GM19467 (cell line): Measurements from ENCODE around the gene DOCK9.

Source experiments
- ATAC-seq: cut with Tn5 transposase; IDR thresholded peaks from one replicate; pipeline ENCODE4 v1.9.1; 2021; ENCODE audit warnings: mild to moderate bottlenecking, moderate library complexity; ENCODE audit not compliant: unreplicated experiment

Gene DOCK9

DNA sequence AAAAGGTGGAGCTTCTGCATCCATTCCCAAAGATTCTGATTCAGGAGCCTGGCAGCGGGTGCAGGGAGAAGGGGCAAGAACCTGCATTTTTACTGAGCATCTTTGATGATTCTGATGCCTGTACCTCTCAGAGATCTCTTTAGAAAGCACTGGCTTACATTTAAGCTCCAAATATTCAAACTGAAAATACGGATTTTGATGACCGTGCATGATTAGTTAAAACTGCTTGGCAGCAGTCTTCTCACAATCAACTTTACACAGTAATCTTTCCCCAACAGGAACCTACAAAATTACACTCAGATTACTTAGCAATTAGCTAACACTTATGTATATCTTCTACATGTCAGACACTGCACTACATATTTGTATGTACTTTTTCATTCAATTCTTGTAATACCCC lies 108.9 kb downstream of the DOCK9 start:
- ATAC-seq = no peak

DNA sequence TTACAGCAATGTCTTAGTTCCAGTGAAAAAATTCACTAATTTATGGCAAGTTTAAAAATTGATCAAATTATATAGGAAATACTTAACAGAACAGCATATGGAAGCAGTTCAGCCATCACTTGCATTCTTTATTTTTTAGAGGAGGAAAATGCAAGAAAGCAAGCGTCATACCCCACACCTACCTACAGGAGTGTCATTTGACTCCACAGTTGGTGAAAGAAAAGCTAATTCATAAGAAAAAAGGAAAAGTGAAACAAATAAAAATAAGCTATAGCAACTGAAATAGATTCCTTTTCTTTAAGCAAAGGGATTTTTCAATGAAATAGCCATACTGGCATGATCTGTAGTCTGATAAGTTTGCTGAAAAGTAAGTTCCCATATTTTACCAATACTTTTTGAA lies 111.0 kb downstream of the DOCK9 start:
- ATAC-seq = no peak

DNA sequence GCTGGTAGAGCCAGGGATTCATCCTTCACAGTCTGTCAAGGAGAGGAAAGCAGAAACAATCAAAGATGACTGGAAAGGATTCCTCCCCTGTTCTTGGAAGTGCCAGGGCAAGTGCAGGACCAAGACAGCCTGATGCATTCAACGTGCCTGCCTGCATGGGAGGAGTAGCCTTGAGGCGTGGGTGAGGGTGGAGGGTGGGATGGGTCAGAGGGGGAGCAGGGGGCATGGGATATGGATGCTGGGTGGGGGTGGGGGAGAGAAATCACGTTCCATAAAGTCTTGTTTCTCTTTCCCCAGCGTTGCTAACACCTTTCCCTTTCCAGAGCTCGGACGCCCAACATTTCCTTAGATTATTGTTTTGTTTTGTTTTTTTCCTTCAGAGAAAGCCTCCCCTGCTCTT lies 117.4 kb downstream of the DOCK9 start:
- no peak for ATAC-seq

DNA sequence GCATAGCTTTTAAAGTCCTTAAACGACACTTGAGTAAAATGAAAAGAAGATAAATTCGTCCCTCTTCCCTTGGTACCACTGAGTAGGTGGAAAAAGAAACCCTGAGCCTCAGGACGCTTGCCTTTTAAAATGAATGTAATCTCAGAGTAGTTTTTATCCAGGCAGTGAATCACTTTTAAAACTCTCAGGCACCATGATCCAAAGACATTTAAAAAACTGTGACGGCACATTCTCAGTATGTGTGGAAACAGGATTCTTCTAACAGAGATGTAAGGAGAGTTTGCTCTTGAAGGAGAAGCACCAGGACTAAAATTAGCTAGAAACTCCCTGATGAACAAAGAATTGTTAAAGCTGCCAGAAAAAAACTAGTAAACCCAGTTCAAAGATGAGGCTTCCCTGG lies 119.7 kb downstream of the DOCK9 start:
- ATAC-seq = no peak

DNA sequence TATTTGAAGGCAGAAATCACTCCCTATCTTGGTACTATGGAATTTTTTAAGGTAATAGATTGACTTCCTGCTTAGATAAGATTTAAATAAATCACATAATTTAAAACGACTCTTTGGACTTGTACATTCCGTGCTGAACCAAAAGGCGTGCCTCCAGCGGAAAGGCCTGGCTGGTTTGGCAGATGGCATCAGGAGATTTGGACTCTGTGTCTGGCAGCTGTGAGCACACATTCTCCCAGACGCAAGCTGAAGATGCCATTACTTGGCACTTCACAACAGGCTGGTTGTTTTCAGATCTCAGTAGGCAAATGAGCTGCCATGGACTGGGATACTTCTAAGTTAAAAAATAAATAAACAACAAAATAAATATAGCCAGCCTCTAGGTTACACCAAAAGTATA lies 120.9 kb downstream of the DOCK9 start:
- ATAC-seq = no peak

DNA sequence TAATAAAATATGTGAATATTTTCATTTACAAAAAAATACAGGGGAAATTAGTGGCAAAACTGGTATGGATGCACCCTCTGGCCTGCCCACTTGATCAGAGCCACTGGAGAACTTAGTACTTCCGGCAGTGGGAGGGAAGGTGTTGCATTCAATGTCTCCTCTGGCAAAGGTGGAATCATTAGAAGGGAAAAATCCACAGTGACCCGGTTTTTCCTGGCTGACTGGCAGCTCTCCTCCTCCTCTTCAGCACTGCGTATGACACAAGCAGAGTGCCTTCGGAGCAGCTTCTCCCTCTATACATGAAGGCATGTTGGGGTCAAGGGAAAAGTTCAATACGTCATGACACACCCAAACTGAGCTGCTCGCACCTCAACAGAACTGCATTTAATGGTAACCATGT lies 123.4 kb downstream of the DOCK9 start:
- no peak for ATAC-seq

DNA sequence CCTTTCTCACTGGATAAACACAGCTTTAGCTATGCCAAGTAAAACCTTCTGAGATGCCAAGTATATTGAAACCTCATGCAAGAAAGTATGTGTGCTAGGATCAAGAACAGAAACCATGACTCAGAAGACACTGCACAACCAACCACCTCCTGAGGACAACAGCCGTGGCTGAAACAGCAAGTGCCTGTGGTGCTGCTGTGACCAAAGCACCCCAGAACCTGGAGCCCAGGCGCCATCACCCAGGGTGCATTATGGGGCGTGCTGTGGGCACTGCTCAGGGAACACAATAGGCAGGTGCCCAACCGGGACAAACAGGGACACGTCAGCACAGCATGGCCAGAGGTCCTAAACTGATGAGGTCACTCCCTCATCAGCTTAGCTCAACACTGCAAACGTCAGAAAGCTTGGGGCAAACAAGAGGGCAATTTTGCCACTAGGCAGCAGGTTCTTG lies 124.1 kb downstream of the DOCK9 start:
- peak; percentile 96 for ATAC-seq

DNA sequence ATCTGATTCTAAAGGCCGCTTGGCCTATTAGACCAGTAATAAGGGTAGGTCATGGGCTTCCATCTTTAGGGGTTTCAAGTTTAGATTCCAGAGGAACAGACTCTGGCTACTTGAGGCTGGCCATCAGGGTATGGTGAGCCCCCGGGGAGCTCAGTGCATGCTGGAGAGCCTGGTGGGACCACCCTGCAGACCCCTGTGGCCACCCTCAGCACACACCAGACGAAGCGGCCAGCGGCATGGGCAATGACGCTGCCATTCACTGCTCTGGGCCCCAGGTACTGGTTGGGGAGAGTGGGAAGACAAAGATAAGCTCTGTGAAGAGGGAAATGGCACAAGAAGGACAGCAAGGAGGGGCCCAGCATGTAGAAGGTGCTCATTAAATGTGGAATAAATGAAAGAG lies 126.6 kb downstream of the DOCK9 start:
- no peak for ATAC-seq

DNA sequence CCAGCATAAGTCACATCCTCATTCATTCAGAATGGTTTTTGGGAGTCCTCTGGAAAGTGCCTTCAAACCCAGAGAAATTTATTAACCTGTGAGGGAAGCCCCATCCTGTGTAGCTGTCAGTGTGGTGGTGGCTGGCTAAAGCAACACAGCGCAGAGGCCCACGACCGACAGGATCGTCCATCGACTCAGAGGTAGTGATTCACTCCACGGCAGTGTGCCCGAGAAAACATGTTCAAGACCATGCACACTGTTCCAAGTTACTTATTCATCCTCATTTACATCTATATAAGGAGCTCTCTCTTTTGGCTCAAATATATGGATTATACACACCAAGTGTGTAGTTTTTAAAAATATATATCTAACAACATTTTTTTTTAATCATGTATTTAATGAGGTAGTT lies 129.1 kb downstream of the DOCK9 start:
- no peak for ATAC-seq

DNA sequence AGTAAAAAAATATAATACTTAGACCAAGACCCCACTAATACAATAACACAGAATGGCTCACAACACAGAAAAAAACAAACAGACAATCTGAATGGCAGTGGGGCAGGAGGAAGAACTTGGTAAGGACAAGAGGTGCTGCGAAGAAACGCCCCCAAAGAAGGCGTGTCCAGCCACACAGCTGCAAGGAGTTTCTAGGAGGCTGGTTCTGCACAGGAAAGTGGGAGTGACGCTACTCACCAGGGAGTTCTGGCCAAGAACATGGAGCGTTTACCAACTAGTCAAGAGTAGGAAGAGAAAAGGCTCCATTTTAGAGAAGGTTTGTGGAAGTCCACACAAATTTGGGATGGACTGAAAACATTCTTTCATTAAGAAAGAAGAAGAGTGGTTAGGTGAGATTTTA lies 130.1 kb downstream of the DOCK9 start:
- ATAC-seq = no peak

DNA sequence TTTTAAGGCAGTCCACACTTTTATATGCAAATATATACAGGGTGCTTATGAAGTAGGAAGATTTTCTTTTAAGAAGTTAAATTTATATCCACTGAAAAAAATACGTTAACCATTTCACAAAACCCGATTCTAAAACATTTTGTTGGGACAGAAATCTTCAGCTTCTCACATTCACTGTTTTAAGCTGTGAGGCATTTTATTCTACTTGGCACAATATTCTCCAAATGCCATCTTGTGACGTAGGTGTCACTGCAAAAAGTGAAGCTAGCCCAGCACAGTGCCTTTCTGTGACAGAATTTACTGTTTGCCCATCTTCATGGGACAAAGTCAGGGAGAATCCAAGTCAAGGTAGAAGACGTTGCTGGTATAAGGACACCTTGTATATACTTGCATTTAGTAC lies 130.9 kb downstream of the DOCK9 start:
- ATAC-seq = no peak

DNA sequence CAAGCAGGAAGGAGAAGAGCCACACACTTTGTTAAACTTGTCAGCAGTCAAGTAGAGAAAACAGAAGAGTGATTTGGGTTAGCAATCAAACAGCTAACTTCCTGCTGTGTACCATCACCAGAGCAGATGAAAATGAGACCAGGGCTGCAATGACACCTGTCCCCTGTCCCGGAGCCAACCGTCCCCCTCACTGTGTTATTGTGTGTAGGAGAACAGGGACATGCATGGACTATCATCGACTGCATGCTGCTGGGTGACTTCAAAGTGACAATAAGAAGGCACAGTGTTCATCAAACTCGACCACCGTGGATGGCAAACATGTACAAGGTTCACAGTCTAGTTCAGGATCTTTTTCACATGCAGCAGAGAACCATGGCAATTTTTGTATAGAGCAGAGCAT lies 131.3 kb downstream of the DOCK9 start:
- ATAC-seq = no peak

DNA sequence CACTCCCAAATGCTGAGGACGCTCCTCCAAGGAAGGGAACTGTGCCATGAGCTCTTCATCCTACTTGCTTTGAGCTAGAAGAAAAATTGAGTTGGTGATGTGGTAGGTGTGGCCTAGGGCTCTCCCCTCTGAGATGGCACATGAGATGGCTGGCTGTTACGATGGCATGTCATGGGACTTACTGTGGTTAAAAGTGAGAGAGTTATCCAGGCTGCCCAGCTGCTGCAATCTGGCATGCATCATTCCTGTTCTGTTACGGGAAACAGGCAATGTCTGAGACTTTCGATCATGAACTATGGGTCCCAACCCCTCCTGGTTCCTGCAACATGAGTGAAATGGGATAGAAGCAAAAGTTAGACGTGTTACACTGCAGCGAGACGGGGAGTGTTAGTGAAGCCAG lies 132.1 kb downstream of the DOCK9 start:
- ATAC-seq = no peak

DNA sequence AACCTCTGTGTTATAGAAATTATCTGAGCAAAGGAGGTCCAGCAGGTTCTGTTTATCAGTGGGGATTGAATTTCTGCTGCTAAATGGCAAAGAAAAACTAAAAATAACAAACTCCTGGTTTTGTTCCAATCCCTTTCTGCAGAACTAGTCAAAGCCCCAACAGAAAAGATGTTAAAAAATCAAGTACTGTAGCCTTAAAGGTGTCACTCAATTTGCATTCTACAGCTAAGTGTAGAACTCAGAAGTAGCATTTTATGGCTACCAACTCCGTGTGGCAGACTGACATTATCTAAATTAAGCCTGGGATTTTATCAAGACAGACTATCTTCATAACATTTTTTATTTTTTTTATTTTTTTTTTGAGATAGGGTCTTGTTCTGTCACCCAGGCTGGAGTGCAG lies 133.8 kb downstream of the DOCK9 start:
- ATAC-seq = no peak

DNA sequence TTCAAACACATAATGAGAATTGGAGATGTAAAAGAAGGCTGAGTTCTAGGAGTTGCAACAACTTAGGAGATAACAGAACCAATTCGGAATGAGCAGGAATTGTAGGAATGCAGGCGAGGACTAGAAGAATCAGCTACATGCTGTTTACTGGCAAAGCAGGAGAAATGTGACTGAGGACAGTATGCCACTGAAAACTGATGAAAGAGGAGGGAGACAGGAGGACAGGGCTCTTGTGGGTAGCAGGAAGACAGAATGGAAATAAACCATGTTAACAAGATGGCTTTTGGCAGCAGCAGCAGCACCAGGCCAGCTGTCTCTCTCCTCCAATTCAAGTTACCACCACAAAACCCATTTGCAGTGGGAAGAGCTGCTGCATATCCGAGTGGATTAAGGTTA lies 134.4 kb downstream of the DOCK9 start:
- no peak for ATAC-seq

DNA sequence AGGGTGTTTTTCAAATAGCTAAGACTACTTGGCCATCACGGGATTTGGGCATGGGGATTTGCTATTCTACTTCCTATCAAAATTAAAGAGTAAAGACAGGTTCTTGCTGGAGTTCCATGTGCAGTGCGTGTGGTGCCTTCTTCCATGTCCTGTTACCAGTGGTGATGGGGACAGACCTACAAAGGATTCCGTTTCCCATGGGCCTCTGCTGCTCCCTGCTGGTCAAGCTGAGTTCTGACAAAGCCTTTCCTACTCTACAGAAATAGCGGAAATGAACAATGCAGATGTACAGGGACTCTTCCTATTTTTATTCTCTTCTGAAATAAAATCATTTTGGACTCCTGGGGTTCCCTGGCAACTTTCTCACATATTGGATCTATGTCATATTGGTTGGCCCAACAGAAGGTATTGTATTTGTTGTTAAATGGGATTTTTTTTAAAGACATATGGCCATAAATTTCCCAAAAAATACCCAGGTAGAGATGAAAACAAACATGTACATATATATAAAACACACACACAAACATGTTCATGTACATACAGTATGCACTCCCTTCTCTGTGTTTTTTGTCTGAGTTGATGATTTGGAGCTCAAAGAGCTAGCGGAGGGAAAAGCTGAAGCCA lies 134.9 kb downstream of the DOCK9 start:
- peak; percentile 84 for ATAC-seq

DNA sequence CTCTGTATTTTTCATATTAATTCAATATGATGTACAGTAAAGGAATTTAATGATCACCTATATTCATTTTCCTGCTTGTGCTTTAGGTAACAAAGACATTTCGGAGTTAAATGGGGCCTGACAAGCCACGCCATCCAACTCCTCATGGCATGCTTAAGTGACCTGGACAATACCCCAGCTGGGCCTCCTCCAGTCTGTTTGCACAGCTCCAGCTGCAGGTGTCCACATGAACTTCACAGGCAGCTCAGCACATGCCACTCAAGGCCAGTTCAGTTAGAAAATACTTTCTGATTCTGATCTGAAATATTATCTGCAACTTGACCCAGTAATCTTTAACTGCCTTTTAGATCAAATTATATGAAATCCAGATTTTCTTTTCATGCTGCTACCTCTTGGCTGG lies 135.8 kb downstream of the DOCK9 start:
- no peak for ATAC-seq

DNA sequence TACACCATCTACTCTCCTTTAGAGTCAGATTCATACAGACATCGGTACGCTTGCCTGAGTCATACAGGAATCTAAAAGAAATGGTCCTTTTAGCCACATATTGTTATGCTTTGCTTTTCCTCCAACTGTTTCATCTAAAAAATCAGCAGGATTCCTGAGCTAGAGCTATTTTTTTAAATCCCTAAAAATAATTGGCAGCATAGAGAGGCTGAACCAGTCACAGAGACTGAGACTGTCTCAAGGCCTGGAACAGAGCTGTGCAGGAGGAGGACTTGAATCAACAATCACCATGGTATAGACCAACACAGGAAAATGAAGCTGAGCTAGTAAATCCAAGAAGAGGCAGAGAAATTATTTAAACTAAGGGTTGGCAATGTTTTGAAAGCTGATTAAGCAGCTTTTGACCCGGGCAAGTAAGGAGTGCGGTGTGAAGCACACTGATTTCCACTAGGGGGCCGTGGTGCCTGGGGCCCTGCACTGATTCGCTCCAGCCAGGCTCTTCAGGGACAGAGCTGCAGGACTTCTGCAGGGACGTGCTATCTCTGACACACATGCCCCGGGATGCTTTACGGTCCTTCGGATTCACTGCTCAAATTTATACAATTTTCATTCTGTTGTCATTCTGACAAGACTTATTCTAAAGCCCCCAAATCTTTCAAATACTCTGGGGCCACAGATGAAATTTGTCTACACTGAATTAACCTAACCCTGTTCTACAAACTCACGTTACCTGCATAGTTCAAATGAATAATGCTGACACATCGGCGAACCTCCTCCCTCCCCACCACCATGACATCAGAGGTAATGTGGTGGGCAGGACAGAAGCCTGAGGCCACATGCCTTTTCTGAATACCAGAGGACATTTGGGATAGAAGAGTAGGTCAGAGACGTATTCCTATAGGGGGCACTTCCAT lies 137.8 kb downstream of the DOCK9 start:
- peak; percentile 91 for ATAC-seq

DNA sequence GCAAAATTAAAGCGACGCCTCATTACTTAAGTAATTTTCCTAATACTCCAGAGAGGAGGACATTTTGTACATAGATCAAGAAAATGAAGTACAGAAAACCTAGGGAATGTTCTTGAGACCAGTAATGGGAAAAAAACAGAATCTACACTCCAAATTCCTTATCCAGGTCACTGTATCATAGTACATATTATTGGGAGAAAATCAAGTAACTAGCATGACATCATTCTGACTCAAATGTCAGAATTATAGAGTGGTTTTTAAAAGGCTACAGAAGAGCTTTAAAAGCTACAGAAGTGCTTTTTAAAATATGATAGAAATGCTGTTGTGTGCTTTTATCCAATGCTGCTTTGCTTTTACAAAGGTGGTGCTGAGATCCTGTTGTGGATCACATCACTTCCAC lies 139.1 kb downstream of the DOCK9 start:
- ATAC-seq = no peak

DNA sequence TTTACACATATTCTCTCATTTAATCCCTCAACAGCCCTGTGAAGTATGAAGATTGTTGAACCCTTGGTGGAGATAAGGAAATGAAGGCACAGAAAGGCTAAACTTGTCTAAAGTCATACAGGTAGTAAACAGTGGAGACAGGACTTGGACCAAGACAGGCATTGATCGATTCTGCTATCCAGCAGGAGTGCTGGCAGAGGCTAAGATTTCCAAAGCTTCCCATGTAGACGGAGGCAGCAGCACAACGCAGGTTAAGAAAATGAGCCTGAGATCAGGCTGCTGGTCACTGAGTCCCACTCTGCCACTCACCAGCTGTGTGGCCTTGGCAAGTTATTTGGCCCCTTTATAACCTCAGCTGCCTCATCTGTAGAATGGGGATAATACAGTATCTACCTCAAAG lies 140.0 kb downstream of the DOCK9 start:
- ATAC-seq = no peak

DNA sequence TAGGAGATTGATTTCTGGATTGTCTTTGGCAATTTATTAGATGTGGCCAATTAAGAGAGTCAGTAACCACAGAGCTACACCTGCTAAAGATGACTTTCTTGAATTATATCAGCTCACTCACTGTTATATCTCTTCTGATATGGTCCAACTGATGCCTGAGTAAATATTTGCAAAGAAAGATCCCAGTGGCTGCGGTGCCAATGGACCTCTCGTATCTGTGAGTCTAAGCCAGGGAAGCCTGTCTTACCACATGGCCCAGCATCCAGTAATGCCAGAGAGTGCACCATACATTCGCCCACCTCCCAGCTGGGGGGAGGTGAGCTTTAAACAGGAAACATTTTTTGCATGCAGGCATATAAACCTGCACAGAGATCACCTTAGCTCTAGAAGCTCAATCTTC lies 142.7 kb downstream of the DOCK9 start:
- ATAC-seq = no peak

DNA sequence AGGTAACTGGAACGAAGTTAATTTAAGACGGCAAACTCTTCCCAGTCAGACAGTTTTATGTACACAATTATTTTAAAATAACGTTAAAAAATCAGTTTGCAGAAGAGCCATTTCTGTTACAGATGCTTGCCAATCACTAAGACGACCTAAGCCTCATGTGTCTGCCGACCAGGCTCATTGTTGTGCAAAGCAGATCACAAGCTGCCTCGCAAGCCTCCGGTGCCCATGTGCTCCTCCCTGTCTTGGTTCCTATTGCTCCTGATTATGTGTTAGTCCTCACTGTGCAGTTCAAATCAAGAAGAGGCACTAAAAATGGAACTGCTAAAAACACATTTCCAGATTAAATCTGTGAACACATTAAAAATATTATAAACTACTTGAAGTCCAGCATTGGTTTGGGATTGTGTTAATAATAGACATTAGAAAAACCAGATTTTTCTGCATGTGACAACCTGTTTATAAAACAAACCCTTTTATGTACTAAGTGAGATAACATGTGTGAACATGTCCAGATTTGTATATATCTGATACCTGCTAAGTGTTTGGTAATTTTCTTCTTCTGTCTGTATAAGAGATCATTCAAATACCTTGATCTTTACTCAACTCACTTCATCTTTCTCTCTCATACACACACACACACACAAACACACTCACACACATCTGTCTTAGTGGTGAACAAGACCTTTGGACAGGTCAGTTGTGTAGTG lies 143.5 kb downstream of the DOCK9 start:
- no peak for ATAC-seq
